GM10266 (cell line): ENCODE results near the gene NOP9.
"Not testable (repeated sequence)": the region's sequence is repeated elsewhere in the genome, so short reads cannot be mapped to it uniquely, and the experiment has no call there.

Source experiments
- DNase-seq: peaks from one replicate; pipeline ENCODE4 v3.0.0; 2012; ENCODE audit errors: extremely low spot score
- TF ChIP-seq, protein P1 (sequence below): IDR thresholded peaks from 2 replicates; pipeline ENCODE4 v1.5.1; 2012; ENCODE audit warnings: mild to moderate bottlenecking, low read depth; ENCODE audit not compliant: control insufficient read depth, insufficient read depth; ENCODE audit errors: missing control alignments

NOP9 gene

DNA sequence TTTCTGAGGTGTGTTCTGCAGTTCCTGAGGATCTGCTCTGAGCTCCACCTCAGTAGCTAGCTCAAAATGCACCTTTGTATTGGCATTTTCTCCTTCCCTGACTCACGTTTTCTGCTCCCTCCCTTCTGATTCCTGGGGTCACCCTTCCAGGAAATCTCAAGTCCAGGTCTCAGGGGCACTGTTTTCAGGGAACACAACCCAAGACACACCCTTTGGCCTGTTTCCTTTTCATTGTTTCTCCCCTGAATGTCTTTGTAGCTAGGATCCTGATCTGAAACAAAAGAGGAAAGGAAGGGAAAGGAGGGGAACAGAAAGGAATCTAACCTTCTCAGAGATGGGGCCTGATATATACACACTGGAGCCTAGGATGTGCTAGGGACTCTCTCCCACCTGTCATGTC is 47.5 kb downstream of the NOP9 start:
- no peak for DNase-seq
- TF ChIP-seq, protein P1, sequence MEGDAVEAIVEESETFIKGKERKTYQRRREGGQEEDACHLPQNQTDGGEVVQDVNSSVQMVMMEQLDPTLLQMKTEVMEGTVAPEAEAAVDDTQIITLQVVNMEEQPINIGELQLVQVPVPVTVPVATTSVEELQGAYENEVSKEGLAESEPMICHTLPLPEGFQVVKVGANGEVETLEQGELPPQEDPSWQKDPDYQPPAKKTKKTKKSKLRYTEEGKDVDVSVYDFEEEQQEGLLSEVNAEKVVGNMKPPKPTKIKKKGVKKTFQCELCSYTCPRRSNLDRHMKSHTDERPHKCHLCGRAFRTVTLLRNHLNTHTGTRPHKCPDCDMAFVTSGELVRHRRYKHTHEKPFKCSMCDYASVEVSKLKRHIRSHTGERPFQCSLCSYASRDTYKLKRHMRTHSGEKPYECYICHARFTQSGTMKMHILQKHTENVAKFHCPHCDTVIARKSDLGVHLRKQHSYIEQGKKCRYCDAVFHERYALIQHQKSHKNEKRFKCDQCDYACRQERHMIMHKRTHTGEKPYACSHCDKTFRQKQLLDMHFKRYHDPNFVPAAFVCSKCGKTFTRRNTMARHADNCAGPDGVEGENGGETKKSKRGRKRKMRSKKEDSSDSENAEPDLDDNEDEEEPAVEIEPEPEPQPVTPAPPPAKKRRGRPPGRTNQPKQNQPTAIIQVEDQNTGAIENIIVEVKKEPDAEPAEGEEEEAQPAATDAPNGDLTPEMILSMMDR = no peak

DNA sequence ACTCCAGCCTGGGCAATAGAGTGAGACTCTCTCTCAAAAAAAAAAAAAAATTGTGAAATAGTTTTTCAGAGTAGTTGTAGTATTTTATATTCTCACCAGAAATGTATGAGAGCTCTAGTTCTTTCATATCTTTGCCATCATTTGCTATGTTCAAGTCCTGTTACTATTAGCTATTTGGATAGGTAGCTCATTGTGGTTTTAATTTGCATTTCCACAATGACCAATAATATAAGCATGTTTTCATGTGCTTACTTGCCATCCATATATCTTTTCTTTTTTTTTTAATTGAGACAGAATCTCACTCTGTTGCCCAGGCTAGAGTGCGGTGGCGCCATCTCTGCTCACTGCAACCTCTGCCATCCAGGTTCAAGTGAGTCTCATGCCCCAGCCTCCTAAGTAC is 48.5 kb downstream of the NOP9 start:
- TF ChIP-seq, protein P1 = no peak
- no peak for DNase-seq

DNA sequence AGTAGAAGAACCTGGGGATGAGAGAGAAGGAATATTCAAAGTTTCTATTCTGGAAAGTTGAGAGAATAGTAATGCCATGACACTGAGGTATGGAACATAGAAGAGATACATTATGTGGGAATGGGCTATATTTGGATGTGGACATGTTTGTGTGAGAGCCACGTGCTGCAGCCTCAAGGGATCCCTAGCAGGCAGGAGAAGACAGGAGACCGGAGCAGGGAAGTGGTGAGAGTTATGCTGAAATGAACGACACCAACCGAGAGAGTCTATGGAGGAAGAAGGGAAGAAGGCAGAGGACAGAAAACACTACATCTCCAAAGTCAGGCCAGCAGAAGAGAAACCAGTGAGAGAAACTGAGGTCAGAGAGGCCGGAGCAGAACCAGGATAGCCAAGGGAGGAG is 50.1 kb downstream of the NOP9 start:
- TF ChIP-seq, protein P1 = no peak
- no peak for DNase-seq

DNA sequence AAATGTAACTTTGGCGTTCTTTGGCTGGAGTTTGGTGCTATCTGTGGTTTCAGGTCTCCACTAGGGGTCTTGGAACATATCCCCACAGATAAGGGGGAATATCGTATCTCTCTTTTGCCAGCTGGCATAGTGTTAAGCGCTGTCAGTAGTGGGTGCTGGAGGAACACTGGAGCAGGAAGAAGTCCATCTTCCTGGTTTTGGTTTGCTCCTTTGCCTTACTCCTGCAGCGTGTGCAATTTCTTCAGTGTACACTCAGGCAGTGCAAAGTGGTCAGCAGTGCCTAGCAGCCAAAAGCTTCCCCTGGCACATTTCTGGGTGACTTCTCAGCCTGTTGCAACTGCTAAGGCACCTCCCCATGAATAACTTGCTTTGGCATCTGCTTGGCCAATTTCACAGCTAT is 51.9 kb downstream of the NOP9 start:
- no peak for DNase-seq
- TF ChIP-seq, protein P1 = no peak

DNA sequence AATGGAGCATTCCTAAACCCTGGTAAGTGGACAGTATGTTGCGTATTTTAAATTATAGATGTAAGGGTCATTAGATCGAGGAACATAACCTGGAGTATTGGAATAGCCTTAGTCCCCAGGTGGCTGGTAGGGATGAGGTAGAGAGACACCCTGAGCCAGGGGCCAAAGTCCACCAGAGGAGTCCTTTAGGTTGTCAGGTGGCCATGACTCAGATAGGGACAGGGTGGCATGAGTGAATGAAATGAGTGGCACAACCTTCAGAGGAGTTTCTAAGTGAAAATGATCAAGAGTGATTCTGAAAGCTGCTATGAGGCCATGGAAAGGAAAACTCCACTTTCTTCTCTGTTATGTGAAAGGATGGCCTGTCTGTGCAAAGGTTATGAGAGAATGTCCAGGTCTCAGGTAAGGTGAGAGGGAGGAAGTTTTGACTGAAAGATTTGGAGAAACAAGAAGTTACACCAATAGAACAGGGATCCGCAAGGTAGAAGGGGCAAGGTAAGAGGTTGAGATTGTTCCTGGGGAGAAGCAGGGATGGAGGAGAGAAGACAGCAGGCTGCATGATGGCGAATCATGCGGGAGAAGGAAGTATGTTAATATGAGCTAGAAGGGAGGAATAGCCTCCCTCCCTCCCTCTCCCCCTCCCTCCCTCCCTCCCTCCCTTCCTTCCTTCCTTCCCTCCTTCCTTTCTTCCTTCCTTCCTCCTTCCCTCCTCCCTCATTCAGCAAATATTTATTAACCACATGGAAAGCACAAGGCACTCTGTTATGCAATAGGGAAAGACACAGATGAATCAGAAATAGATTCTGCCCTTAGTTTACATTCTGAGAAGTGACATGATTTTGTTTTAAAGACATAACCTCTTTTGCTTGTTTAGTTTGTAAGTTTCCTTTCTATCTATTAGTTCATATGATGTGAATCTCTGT is 54.2 kb downstream of the NOP9 start:
- DNase-seq = no peak
- TF ChIP-seq, protein P1 = no peak

DNA sequence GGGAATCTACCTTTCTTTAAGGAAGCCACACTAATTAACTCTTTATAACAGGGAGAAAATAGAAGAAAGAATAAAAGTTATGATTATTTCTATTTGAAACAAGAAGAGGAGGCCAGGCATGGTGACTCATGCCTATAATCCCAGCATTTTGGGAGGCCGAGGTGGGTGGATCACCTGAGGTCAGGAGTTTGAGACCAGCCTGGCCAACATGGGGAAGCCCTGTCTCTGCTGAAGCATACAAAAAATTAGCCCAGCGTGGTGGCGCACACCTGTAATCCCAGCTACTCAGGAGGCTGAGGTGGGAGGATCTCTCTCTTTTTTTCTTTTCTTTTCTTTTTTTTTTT is 54.8 kb downstream of the NOP9 start:
- not testable (repeated sequence) for DNase-seq

DNA sequence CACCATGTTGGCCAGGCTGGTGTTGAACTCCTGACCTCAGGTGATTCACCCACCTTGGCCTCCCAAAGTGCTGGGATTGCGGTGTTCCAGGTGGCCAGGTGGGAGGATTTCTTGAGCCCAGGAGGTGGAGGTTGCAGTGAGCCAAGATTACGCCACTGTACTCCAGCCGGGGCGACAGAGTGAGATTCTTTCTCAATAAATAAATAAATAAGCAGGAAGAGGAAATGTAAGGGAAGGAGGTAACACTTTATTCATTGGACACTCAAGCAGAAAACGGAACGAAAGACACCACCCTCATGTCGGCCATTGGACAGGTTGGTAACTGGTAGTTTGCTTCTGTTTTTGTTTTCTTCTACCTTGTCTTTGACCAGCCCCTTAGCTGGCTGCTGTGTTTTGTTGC is 55.4 kb downstream of the NOP9 start:
- TF ChIP-seq, protein P1 = no peak

DNA sequence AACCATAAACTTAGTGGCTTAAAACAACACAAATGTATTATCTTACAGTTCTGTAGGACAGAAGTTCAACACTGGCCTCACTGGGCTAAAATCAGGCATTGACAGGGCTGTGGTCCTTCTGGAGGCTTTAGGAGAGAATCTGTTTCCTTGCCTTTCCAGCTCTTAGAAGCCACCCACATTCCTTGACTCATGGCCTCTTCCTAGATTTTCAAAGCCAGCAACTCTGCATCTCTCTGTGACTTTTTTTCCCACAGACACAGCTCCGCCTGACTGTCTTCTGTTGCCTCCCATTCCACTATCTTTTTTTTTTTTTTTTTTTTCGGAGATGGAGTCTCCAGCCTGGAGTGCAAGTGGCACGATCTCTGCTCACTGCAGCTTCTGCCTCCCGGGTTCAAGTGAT is 56.6 kb downstream of the NOP9 start:
- TF ChIP-seq, protein P1 = no peak
- no peak for DNase-seq

More for the DNA sequence above, 55.4 kb downstream of the NOP9 start:
- DNase-seq = no peak
